Ramos (cell line): ENCODE results near the gene RENBP.

Experiments
- in situ Hi-C: fragments of 300-500 bp; cut with MboI; formaldehyde crosslinking; loops from one replicate; pipeline ENCODE4 v1.14.3; 2022; ENCODE audit warnings: low sequenced_read_pairs; ENCODE audit not compliant: unreplicated experiment

Gene RENBP

DNA sequence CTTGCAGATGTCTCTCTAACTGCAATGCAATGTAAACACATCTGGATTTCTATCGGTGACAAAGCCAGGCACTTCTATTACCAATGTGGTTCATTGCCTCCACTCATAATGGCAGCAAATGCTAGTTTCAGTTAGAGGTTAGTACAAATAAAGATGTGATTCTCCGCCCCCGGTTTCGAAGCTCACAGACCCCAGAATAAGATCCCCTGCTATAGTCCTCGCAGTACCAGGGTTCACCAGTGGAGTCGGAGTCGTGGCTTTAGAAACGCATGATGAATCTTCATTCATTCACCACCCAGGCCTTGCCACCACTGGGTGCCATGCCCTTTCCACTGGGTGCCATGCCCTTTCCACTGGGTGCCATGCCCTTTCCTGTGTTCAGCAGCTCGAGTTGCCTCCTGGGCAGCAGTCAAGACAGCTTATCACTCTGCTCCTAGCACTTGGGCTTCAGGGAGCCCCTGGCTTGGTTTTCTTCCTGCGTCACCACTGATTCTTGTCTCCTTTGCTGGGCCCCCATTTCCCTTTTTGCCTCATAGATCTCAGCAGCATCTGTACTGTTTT, 6.1 kb downstream of the RENBP start:
- in situ Hi-C loops, result loop anchor here (10.0 kb wide), 1 partner anchor 144 kb away; the partner anchor contains the start of genes IDH3G and SSR4

DNA sequence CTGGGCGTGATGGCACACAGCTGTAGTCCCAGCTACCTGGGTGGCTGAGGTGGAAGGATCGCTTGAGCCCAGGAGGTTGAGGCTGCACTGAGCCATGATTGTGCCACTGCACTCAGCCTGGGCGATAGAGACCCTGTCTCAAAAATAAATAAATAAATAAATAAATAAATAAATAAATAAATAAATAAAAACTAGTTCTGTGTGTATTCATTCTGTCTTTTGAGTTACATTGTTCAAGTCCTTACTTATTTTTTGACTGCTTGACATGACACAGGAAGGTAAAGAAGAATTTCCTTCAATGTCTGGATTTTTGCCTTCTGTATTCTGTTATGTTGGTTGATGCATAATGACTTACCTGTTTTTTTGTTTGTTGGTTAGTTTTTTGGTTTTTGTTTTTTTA, 7.4 kb downstream of the RENBP start:
- in situ Hi-C loops, result loop anchor here (10.0 kb wide), 1 partner anchor 142 kb away; the partner anchor contains the start of genes IDH3G and SSR4

DNA sequence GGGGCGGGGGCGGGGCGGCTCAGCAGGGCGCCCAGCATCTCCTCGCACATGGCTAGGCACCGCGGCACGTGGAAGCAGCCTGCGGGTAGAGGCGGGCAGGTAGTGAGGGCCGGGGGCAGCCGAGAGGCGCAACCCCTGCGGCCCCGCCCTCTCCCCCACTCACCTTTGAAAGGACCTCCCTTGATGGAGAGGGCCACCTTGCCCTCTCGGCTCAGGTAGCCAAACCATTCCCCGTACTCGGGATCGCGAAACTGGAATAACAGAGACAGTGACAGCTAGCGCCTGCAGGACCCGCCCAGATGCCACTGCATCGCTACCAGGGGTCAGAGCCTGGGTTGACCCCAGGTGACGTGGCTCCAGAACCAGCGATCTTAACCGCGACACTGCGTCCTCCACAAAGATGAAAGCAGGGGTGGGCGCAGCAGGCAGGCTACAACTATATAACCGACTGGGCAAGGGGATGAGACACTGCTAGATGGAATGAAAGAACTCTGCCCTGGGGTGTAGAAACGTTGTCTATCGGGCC, 9.1 kb downstream of the RENBP start:
- in situ Hi-C loops, result loop anchor here (10.0 kb wide), 1 partner anchor 141 kb away; the partner anchor contains the start of genes IDH3G and SSR4

DNA sequence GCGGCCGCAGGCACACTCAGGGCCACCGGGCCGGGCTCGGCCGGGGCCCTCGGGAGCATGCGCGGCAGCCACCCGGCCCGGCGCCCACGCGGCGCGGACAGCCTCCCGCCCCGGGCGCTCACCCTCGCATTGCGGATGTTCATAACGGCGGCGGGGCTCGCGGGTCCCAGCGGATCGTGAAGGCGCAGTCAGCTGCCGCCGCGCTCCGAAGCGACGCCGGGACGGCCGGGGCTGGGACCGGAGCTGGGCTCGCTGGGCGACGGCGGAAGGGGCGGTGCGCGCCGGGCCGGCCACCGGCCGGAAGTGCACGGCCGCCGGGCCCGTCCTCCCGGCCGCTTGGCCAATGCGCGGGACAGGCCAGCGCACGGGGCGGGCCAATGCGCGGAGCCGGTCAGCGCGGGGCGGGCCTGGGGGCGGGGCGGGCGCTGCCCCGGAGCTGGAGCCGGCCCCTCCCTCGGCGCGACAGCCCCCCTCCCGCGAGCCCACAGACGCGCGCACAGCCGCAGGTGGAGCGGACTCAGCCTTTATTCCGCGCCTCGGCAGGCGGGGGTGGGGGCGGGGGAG, 9.6 kb downstream of the RENBP start, which contains the start of gene NAA10:
Gene NAA10 (minus strand): TSS at position 276 of the 564 bp plus-strand sequence. CDS start 133 bp downstream, at position 143.
- in situ Hi-C loops, result loop anchor here (10.0 kb wide), 1 partner anchor 140 kb away; the partner anchor contains the start of genes IDH3G and SSR4

DNA sequence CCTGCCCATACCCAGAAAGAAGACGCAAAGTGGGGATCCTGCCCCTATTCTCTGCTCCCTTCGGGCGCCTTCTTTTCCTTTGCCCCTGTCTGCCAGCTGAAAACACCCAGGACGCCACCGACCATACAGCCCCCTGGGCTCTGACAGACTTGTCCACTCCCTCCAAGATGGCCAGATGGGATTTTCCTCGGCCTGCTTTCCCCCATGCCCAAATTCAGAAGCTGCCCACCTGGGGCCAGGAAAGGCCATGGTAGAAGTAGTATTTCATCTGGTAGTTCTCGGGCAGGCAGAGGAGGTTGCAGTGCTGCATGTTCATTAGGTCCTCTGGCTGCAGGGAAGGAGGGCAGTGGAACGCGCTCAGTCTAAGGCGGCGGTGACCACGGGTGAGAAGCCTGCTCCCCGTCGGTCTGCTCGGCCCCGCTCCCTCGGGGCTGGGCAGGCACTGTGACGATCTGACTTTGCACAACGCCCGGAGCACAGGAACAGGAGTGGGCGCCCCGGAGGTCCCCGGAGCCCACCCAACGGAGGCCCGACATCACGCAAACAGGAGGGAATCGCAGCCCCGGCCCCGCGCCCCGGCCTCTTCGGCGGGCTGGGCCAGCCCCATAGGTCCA, 10.2 kb downstream of the RENBP start:
- in situ Hi-C loops, result loop anchor here (10.0 kb wide), 1 partner anchor 139 kb away; the partner anchor contains the start of genes IDH3G and SSR4

DNA sequence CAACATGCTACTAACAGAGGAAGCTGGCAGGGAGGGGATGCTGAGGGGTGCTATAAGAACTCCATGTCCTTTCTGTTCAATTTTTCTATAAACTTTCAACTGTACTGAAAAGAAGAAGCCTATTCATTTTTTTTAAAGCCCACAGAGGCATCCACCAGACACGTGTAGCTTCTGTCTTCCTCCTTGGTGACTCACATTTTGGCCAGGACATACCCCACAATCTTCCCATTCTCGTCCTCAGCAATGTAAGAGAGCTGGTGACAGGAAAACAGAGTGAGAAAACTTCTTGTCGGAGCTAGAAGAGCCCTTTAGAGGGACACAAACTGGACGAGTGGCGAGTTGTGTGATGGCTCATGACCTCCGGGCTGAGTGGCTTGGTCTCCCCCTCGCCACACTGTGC, 10.7 kb downstream of the RENBP start:
- in situ Hi-C loops, result loop anchor here (10.0 kb wide), 1 partner anchor 139 kb away; the partner anchor contains the start of genes IDH3G and SSR4

DNA sequence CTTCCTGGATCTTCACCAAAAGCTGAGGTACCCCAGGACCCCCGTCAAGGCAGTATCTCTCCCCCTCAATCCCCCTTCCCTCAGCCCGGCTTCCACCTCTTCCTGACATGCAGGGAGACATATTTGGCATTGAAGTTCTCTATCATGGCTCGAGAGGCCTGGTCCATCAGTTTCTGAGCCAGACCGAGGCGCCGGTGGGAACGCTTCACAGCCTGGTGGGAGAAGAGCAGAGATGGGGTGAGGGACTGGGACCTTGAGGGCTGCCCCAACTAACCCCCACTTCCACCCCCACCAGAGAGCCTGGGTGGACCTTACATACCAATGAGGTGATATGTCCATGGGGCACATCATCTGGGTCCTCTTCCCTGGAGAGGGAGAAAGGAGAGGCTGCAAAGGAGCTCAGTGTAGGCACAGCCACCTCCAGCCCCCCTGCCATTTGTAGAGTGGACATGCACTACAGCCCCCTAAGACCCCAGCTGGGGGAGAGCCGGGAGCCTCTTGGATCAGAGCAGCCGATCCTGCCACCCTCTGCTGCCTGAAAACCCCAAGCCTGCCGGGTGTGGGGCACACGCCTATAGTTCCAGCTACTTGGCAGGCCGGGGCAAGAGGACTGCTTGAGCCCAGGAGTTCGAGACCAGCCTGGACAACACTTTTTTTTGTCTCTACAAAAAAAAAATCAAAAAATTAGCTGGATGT, 12.1 kb downstream of the RENBP start:
- in situ Hi-C loops, result loop anchor here (10.0 kb wide), 1 partner anchor 138 kb away; the partner anchor contains the start of genes IDH3G and SSR4

DNA sequence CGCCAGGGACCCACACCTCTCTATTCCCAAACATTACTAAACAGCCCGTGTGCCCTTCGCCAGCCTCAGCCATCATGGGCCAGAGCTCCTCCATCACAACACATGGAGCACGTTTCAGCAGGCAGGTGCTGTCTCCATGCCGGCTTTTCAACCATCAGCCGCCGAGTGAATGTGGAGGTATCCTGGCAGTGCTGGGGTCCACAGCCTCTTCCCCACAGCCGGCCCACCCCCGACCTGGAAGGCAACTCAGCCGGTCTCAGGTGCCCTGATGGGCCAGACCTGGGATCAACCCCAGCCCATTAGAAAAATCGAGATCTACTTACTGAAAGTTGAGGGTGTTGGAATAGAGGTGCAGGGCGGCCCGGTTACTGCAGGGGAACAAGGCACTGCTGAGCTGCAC, 12.7 kb downstream of the RENBP start:
- in situ Hi-C loops, result loop anchor here (10.0 kb wide), 1 partner anchor 137 kb away; the partner anchor contains the start of genes IDH3G and SSR4

DNA sequence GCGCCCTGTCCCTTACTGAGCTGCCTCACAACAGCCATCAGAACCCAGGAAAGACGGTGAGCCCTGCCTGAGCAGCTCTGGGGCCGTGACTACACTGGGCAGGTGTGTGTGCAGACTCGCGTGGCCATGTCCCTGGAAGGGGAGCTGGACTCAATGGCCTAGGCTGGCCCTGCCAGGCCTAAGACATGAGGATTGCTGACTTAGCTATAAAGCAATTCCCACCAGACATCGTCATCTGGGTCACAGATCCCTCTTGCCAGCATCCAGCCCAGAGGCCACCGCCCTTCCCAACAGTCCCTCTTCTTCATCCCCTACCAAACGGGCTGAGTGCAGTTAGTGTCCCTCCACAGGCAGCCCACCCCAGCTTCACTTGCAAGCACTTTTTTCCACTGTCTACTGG, 13.3 kb downstream of the RENBP start:
- in situ Hi-C loops, result loop anchor here (10.0 kb wide), 1 partner anchor 136 kb away; the partner anchor contains the start of genes IDH3G and SSR4

DNA sequence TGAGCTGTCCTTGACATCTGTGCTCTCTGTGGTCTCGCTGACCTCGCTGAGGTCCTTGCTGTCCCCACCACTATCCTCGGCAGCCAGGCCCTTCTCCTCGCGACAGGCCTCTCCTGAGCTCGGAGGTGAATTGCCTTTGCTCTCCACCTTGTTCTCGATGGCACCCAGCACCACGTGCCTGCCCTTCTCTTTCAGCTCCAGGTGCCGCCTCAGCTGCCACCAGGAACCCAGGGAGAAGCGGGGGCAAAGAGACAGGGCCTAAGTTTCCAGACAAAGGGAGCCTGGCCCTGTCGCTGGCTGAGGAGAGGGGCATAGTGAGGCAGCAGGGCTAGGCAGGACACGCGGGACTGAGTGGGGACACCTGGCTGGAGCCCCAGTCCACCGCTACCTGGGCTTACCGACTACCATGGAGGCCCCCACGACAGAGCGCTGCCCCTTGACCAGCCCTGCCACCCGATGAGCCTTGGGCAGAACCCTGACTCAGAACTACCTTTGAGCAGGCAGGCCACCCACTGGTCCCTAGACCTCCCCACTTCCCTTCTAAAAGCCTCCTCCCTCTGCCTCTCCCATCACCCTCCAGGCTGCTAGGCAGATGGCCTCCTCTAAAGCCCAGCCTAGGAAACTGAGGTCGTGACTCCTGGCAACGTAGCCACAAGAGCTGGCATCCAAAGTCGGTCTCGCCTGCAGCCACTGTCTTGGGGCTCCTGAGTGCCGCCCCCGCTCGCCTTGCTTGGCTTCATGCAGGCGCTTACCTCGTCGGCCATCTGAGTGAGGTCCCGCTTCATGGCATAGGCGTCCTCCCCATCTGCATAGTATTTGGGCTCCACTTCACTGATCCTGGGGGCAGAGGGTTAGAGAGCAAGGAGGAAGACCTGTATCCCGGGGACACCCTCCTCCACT, 14.2 kb downstream of the RENBP start:
- in situ Hi-C loops, result loop anchor here (10.0 kb wide), 1 partner anchor 135 kb away; the partner anchor contains the start of genes IDH3G and SSR4

DNA sequence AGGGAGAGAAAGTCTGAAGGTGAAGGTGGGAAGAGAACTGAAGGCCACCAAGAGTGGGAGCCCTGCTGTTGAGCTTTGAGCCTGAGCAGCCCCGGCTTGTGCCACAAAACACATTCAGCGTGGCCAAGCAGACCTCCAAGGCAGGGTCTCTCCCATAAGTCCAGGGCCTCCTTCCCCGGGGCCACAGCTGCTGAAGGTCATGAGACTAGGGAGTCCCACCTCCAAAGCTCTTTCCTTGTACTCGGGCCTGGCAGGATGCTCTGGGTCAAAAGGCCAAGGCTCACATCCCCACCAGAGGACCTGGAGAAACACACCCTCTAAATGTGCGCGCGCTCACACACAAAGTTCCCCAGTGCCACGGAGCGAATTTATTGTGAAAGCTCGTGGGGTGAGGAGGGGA, 14.9 kb downstream of the RENBP start:
- in situ Hi-C loops, result no loop called here

DNA sequence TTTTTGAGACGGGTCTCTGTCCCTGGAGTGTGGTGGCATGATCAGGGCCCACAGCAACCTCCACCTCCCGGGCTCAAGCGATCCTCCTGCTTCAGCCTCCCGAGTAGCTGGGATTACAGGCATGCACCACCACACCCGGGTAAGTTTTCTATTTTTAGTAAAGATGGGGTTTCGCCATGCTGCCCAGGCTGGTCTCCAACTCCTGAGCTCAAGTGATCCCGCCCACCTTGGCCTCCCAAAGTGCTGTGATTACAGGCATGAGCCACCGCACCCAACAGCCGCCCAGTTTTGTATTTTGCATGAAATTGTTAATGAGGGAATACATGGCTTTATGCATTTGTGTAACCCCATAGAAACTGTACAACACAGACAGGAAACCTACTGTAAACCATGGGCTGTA, 15.6 kb downstream of the RENBP start:
- in situ Hi-C loops, result no loop called here

DNA sequence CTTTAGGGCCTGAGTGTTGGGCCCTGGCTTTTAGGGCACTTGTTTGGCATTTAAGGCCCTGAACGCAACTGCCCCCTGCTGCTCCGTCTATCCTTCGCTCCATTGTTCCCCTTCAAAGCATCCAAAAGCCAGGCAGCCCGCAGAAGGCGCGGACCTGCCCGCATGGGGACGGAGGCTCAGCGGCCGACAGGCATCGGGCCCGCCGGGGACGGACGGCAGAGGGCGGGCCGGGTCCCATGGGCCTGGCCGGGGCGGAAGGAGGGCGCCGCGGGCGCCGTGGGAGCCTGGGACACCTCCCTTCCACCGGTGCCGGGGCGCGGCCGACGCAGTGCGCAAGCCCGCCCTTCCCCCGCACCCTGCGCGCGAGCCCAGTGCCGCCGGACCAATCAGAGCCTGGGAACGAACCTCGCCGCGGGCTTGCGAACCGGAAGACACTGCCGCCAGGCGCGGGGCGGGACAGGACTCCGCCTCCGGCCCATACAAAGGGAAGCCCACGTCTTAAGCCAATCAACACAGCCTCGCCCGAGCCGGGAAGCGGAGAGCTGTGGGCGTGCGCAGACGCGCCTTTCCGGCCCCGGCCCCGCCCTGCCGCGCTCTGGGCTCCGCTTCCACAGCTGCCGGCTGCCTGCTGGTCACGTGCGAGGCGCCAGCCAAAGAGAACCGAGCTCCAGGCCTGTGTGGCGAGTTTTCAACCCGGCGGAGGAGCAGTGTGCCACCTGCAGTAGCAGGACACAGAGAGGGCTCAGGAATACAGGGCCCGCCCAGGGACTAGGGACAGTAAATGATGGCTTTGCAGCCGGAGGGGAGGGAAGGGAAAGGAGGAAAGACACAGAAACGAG, 16.3 kb downstream of the RENBP start:
- in situ Hi-C loops, result no loop called here

DNA sequence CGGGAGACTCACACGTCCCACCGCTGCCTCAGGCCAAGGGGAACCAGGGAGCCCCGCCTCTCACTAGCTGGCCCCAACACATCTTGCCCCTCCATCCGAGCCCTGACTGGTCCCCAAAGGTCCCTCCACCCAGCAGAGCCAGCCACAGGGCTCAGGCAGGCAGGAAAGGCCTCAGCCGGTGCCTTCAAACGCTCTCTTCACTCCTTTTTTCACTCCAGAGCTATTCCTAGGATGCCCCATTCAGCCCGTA, 16.8 kb downstream of the RENBP start:
- in situ Hi-C loops, result no loop called here

DNA sequence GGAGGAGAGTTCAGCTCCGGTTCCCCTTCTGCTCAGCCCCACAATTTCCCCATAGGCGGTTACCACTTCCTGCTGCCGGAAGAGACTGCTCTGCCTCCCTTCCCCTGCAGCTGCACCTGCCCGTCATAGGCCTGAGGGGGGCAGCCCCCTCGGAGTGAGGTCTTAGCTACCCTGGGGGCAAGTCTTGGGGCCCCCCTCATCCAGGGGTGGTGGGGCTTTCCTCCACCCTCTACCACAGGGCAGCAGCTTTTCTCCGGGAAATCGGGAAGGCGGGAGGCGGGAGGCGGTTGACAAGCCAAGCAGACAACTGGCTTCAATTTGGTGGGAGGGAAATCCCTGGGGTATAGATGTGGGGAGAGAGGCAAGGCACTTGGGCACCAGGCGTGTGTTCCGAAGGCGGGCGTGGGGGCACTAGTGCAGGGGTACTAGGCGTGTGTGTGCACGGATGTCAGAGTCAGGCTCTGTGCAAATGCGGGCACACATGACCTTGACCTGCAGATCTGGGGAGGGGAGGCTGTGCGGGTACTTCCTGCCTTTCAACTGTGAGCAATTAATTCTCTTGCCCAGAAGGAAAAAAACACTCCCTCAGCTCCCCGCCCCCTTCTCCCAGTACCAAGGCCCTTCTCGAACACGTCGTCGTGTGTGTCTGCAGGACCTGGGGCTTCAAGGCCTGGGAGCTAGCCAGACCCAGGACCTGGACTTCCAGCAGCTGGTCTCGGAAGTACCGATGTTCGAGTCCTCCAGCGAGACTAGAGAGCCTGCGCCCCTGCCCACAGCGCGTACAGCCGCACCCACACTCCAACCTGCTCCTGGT, 17.4 kb downstream of the RENBP start:
- in situ Hi-C loops, result no loop called here

DNA sequence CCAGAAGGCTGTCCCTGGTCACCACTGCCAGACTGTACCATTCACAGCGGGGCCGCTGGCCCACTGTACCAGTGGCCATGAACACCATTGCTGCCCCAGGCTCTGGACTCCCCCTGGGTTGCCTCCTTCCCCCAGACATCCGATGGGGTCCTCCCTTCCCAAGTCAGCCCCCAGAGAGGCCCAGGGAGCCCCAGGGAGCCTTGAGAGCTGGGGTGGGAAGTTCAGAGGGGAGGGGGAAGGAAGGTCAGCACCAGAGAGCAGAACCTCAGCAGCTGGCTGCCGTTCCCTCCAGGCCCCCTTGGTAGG, 17.9 kb downstream of the RENBP start:
- in situ Hi-C loops, result no loop called here

DNA sequence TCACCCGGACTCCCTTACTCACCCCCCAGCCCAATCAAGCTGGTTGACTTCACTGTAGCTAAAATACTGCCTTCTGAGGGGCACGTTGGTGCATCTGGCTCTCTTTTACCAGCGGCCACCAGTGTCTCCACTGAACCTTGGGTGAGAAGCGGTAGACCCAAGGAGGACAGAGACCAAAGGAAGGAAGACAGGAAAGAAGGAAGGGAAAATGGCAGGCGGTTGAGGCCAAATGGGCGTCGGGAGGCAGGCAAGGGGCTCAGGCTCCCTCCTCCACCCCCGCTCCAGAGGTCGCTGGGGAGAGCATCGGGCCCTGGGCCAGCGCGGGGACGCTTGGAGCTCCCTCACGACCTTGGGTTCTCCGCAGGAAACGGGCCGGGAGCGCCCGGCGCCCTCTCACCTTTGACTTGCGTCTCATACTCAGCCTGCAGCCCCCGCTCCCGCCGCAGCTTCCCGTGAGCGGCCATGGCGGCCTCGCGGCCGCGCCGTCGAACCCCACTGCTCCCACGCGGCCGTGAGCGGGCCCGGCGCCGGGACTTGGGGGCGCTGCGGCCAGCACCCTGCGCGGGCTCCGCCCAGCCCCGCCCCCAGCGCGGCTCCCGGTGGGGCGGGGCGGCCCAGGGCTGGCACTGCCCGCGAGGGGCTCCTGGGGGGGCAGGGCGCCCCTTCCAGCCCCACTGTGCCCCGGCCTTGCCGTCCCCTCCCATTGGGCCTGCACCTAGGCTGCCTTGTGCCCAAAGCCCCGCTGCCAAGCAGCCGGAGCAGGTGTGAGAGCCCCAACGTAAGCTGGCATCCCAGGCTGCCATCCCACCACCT, 18.5 kb downstream of the RENBP start, which contains the start of gene ARHGAP4:
Gene ARHGAP4 (minus strand): TSS at position 526 of the 813 bp plus-strand sequence. CDS start 62 bp downstream, at position 464.
- in situ Hi-C loops, result no loop called here
